ENCODE data around the gene FLVCR1. TPM values are rescaled to one million over a fixed set of nuclear protein-coding genes. Genes with fewer than 3 reads are reported as not detected.
"Not testable (repeated sequence)": the region's sequence is repeated elsewhere in the genome, so short reads cannot be mapped to it uniquely, and the experiment has no call there.

The FLVCR1 gene
- total and polyA plus RNA-seq, 12 donors = 1.2 to 4.9 (median 2.2) TPM

DNA sequence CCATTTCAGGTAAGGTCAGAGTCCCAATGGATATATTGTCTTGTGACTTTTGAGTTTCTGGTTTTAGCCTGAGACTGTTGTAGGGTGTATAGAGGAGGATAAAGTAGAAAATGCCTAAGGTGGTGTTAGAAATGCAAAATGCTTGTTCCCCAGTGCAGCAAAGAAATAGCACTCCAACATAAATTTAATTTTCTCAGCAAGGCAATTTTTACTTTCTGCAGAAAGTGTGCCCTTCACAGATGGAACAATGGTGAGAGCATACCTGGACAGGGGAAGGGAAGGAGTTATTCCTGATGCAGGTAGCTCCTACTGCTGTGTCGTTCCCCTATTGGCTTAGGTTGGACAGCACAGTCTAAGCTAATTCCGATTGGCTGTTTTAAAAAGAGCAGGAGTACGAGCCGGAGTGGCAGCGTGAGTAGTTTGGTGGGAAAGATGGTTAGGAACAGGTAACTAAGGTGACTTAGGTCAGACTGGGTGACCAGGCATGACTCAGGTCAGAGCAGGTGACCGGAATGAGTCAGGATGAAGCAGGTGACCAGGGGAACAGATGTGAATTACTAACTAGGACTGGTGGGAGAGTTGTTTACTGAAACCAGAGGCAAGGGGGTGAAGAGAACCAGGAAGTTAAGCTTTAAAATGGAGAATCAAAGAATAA lies 32.1 kb upstream of the FLVCR1 start:
- 95 to 97% methylated on average over 6 of the region's 6 CpGs for WGBS, 2 donors

DNA sequence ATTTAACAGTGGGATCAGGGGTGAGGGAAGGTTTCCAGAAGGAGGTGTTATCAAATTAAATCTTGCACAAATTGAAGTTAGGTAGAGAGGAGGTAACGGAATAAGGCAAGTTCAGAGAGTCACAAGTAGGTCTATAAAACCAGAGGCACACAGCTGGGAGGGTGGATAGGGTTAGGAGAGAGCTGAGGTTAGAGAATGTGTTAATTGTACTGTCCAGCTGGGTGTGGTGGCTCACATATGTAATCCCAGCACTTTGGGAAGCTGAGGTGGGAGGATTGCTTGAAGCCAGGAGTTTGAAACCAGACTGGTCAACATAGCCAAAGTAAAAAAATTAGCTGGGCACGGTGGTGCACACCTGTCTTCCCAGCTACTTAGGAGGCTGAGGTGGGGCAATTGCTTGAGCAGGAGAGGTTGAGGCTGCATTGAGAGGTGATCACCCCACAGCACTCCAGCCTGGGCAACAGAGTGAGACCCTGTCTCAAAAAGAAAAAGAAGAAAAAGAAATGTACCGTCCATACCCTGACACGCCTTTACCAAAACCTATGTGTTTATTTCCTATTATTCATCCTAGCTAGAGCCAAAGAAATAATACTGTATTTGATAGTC lies 30.8 kb upstream of the FLVCR1 start:
- intact Hi-C loops (cut with DNase I) = loop anchor here in 1 of 10 donors (10.0 kb wide), 1 partner anchor 158 kb away; no protein-coding TSS in a partner anchor

More for the DNA sequence above, 32.1 kb upstream of the FLVCR1 start:
- ATAC-seq = no peak
- no peaks in the 10 kb centered on the region for H3K27me3 ChIP-seq
- H3K4me3 ChIP-seq = no peak overlapping the region
- TF ChIP-seq, protein P1, sequence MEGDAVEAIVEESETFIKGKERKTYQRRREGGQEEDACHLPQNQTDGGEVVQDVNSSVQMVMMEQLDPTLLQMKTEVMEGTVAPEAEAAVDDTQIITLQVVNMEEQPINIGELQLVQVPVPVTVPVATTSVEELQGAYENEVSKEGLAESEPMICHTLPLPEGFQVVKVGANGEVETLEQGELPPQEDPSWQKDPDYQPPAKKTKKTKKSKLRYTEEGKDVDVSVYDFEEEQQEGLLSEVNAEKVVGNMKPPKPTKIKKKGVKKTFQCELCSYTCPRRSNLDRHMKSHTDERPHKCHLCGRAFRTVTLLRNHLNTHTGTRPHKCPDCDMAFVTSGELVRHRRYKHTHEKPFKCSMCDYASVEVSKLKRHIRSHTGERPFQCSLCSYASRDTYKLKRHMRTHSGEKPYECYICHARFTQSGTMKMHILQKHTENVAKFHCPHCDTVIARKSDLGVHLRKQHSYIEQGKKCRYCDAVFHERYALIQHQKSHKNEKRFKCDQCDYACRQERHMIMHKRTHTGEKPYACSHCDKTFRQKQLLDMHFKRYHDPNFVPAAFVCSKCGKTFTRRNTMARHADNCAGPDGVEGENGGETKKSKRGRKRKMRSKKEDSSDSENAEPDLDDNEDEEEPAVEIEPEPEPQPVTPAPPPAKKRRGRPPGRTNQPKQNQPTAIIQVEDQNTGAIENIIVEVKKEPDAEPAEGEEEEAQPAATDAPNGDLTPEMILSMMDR (IDR thresholded peaks at IDR 0.05) = no peak
- no peaks in the 10 kb centered on the region for H3K36me3 ChIP-seq
- no peak overlapping the region for H3K27ac ChIP-seq
- peaks cover 0 to 24% (median 8%) of the 10 kb centered on the region in 11 donors for H3K9me3 ChIP-seq
- intact Hi-C loops (cut with DNase I) = loop anchor here in 1 of 10 donors (10.0 kb wide), 1 partner anchor 159 kb away; no protein-coding TSS in a partner anchor
- no peaks in the 10 kb centered on the region for H3K4me1 ChIP-seq
- DNase-seq = no peak

DNA sequence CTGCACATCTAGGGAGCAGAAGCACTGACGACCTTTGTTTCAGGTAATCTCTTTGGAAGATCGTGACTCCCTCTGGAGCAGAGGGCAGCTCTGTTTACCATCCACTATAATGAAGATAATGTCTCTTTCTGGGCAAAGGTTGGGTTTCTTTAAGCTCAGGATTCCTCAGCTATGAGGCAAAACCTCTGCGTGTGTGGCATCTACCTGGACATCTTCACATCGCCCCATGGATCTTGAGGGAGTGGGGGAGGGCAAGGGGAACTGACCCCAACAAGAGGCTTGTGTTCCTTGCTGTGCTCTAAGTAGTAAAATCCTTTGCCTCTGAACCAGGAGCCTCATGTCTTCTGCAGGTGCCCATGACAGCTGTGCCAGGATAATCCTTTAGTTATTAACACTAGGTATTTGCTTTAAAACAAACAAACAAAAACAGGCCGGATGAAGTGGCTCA lies 30.2 kb upstream of the FLVCR1 start:
- Histone ChIP-seq H3K27me3 (no peaks in the 10 kb centered on the region), H3K4me3 (no peak overlapping the region), H3K9me3 (peaks cover 0 to 24% (median 8%) of the 10 kb centered on the region in 11 donors), H3K4me1 (no peaks in the 10 kb centered on the region), H3K36me3 (no peaks in the 10 kb centered on the region), H3K27ac (no peak overlapping the region)
- ATAC-seq = no peak
- 82 to 85% methylated on average over 5 of the region's 5 CpGs for WGBS, 2 donors
- intact Hi-C loops (cut with DNase I) = loop anchor here in 1 of 10 donors (10.0 kb wide), 1 partner anchor 157 kb away; no protein-coding TSS in a partner anchor
- no peak for DNase-seq
- TF ChIP-seq, protein P1 (IDR thresholded peaks at IDR 0.05) = no peak

More for the DNA sequence above, 30.8 kb upstream of the FLVCR1 start:
- Histone ChIP-seq H3K36me3 (no peaks in the 10 kb centered on the region), H3K27me3 (no peaks in the 10 kb centered on the region), H3K9me3 (peaks cover 0 to 24% (median 8%) of the 10 kb centered on the region in 11 donors), H3K4me3 (no peak overlapping the region), H3K4me1 (no peaks in the 10 kb centered on the region), H3K27ac (no peak overlapping the region)
- TF ChIP-seq, protein P1 (IDR thresholded peaks at IDR 0.05) = no peak
- 94 to 95% methylated on average over 4 of the region's 4 CpGs for WGBS, 2 donors
- DNase-seq = no peak
- ATAC-seq = no peak

DNA sequence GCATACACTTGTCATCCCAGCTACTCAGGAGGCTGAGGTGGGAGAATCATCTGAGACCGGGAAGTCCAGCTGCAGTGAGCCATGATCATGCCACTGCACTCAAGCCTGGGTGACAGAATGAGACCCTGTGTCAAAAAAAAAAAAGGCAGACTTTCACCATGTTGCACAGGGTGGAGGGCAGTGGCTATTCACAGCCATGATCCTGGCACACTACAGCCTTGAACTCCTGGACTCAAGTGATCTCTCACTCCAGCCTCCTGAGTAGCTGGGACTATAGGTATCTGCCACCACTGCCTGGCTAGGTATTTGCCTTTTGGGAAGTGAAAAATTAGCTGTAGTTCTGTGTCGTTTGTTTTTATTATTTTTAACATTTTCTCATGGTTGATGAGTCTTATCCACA lies 29.7 kb upstream of the FLVCR1 start:
- intact Hi-C loops (cut with DNase I) = loop anchor here in 1 of 10 donors (10.0 kb wide), 1 partner anchor 156 kb away; no protein-coding TSS in a partner anchor
- WGBS, 2 donors = 80 to 89% methylated on average over 2 of the region's 2 CpGs
- TF ChIP-seq, protein P1 (IDR thresholded peaks at IDR 0.05) = no peak
- no peak overlapping the region for H3K4me3 ChIP-seq
- no peaks in the 10 kb centered on the region for H3K36me3 ChIP-seq
- H3K9me3 ChIP-seq = peaks cover 0 to 24% (median 8%) of the 10 kb centered on the region in 11 donors
- H3K4me1 ChIP-seq = no peaks in the 10 kb centered on the region
- no peak for ATAC-seq
- DNase-seq = no peak
- no peaks in the 10 kb centered on the region for H3K27me3 ChIP-seq
- no peak overlapping the region for H3K27ac ChIP-seq

DNA sequence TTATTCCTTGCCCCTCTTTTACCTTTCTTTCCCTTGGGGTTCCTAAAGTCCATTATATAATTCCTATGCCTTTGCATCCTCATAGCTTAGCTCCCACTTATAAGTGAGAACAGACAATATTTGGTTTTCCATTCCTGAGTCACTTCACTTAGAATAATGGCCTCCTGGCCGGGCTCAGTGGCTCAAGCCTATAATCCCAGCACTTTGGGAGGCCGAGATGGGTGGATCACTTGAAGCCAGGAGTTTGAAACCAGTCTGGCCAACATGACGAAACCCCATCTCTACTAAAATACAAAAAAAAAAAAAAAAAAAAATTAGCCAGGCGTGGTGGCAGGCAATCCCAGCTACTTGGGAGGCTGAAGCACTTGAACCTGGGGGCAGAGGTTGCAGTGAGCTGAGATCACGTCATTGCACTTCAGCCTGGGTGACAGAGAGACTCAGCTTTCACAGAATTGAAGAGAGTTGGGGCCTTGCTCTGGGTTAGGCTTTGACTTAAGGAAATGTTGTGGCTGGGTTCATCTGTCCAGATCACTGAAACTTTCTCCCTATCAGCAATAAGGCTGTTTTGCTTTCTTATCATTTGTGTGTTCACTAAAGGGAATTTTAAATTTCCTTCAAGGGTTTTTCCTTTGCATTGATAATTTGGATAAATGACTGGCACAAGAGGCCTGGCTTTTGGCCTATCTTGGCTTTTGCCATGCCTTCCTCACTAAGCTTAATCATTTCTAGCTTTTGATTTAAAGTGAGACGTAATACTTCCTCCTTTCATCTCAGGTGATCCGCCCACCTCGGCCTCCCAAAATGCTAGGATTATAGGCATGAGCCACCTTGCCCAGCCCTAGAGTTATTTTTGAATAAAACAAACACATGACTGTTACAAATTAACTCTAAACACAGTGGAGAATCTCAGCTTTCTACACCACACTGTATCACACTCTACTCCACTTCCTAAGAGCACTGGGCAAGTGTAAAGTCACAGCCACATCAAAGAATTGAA lies 24.6 kb upstream of the FLVCR1 start:
- intact Hi-C loops (cut with DNase I); H3K36me3 ChIP-seq; DNase-seq; H3K9me3 ChIP-seq; H3K4me1 ChIP-seq; H3K27me3 ChIP-seq; H3K4me3 ChIP-seq; H3K27ac ChIP-seq; ATAC-seq: not testable (repeated sequence)
- WGBS, 2 donors = 89 to 93% methylated on average over 8 of the region's 8 CpGs
